GM18519 (cell line): ENCODE measurements around the gene YIPF3.
A peak's percentile ranks its signal among the peaks of the same experiment; 100 is the strongest.

Experiments
- ATAC-seq: cut with Tn5 transposase; IDR thresholded peaks from one replicate; pipeline ENCODE4 v1.9.1; 2021; ENCODE audit warnings: mild to moderate bottlenecking, moderate library complexity; ENCODE audit not compliant: unreplicated experiment, low FRiP score

The YIPF3 gene

DNA sequence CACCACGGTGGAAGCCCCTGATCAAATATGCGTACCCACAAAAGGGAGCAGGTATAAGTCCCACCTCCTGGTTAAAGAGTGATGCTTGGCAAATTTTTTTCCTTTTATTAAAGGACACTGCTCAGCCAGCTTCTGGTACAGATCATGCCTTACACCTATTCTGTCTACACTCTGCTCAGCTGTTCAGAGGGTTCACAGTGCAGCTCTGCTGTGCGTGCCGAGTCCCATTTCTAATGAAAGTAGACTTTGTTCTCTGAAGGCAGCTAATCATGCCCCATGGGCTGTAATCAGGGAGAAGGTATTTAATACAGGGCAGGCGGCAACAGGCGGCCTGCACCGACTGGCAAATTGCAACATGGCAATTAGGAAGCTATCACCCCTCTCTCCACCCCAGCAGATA is 22.9 kb downstream of the YIPF3 start:
- no peak for ATAC-seq

- ATAC-seq, result no peak
Observed at GRCh38 chr6:43493230-43493629, 23.5 kb downstream of the YIPF3 start.

DNA sequence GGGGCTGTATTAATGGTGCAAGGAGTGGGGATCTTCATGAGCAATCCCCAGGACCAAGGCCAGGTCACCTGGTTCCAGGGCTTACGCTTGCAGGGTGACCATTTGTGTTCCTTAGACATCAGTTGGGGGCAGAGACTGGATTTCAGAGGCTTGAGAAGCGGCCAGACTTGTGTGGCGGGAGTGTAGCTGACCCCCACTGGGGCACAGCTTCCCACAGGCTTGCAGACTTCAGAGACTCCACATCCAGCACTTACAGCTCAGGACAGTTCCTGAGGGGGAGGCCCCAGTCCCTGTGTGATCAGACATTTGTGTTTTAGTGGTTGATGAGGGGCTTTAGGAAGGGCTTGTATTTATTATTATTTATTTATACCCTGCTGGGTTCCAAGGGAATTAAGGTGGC is 24.1 kb downstream of the YIPF3 start:
- ATAC-seq, result no peak

DNA sequence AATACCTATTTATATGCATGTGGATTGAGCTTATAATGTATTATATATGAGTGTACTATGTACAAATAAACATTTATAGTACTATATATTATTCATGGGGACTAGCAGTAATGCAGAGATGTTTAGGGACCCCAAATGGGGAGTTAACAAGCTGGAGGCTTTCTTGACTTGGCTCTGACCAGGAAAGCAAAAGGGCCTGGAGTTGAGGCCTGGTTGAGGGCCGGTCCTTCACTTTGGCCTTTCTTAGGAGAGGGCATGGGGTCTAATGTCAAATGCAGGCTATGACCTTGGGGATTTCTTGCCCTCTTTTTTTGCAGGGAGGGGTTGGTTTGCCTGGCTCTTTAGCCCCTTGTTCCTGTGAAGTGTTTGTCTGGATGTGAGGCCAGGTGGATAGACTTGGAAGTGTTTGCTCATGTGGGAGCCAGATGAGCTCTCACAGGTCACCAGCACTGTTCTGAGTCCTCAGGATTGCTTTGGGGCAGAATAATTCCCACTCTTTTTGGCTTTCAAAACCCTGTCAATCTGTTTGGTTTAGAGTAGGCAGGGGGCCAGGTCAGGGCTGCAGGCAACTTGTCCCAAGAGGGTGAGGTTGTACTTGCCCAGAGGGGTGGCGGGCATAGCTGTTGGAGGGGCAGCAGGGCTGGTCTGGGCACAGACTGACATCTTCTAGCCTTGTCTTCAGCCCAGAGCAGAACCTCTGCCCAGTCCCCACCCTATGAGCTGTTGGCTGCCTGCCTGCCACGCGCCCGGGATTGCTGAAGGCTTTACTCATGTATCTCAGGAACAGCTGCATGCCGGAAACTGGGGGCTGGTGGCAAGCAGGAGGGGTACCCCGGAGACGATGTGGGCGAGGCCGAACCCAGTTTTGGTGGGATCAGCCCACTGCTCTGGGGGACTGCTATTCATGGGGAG is 24.7 kb downstream of the YIPF3 start:
- ATAC-seq, result no peak

GRCh38 chr6:43490523-43490939 is 26.2 kb downstream of the YIPF3 start:
- ATAC-seq, result no peak

- ATAC-seq, result no peak
Observed at GRCh38 chr6:43489277-43490072, 27.3 kb downstream of the YIPF3 start.

GRCh38 chr6:43488667-43489276 is 28.0 kb downstream of the YIPF3 start:
- ATAC-seq, result no peak

DNA sequence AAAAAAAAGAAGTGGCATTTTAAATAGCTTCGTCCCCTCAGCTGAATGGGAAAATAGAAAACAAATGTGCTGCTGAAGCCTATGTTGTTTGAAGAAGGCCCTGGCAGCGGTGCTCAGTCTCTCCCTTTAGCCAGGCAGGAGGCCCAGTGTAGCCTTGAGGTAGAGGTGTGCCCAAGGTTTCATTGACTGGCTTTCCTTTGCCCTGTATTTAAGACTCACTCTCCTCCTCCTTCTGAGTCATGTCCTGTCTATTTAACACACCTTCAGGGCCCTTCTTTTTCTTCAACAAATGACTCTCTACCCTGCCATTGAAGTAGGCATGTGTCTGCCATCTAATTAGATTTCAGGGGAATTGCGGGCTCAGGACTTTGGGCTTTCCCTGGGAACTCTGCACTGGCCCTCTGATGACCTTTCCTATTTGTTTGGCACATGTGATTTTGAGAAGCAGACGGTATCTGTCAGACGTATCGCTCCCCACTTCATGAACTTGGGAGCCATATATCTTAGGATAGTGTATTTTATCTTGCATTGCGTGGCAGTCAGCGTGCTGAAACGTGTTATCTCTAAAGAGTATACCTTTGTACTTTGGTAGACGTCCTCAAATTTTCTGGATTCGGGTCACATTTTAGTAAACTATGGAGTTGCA is 35.0 kb downstream of the YIPF3 start:
- ATAC-seq, result no peak

GRCh38 chr6:43481075-43481474 is 35.7 kb downstream of the YIPF3 start:
- ATAC-seq, result no peak

DNA sequence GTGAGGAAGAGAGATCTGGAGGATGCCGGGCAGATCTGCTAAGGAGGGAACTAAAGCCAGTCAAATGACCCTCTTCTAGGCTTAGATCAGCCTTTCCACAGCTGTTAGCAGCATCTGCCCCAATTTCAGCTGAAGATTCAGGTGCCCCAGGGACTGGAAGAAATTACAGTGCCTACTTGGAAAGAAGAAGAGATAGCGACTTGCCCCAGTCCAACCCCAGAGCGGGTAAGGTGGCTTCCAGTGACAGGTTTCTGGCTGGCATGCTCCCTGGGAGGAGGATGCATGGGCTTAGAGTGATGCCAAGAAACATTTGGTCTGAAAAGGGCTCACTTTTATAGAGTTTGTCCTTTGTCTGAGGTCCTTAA is 38.7 kb downstream of the YIPF3 start:
- no peak for ATAC-seq

DNA sequence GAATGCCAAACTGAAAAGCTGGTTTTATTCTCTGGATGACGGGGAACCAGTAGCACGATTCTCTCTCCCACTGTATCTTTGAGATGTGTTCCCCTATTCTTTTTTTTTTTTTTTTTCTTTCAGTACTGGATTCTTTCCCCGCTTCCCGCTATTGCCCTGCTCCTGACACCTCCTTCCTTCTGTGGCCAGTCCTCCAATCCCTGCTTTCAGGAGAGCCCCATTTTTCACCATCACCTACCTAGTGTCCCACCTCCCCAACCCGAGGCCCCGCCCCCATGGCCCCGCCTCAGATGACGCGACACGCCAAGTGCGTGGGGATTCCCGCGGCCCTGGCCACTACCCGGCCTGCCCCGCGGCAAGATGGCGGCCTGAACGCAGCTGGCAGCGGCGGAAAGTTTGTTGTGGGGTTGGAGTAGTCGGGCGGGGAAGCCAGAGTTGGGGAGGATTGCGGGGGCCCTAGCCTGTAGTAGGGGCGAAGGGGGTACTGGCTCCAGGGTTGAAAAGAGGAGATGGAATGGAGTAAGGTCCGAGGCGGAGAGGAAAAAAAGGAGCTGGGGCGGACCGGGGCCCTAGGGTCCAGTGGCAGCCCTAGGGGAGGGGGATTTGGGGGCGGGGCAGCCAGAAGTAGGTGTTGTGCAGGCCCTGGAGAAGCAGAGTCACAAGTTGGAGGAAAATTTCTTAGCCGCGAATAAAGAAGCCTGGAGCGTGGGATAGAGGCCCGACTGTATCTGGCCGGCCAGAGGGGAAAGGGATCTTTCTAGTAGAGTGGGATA is 39.3 kb downstream of the YIPF3 start, which contains the start of gene TJAP1:
TSS of gene TJAP1 (plus strand) at position 336 of the 773 bp plus-strand sequence. CDS start 21,432 bp downstream, outside the sequence.
- ATAC-seq, result peak; percentile 71

- no peak for ATAC-seq
Observed at GRCh38 chr6:43476746-43477145, 40.0 kb downstream of the YIPF3 start.

DNA sequence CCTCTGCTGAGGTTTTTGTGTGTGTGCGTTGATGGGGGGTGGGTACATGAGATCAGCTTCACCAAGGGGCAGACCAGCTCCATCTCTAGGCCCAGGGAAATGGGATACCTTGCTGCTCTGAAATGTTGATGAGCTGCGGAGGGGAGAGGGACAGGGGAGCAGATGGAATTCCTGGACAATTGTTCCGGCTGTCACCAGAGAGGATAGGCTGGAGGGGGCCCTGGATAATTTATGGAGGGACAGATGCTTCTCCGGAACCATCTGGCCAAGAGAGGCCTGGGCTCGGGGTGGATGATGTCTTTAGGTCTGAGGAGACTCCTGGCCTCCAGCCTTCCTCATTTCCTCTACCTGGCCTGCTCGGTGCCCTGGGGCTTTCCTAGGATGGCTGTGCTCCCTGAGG is 41.2 kb downstream of the YIPF3 start:
- no peak for ATAC-seq

- ATAC-seq, result no peak
Observed at GRCh38 chr6:43472515-43472914, 44.2 kb downstream of the YIPF3 start.

DNA sequence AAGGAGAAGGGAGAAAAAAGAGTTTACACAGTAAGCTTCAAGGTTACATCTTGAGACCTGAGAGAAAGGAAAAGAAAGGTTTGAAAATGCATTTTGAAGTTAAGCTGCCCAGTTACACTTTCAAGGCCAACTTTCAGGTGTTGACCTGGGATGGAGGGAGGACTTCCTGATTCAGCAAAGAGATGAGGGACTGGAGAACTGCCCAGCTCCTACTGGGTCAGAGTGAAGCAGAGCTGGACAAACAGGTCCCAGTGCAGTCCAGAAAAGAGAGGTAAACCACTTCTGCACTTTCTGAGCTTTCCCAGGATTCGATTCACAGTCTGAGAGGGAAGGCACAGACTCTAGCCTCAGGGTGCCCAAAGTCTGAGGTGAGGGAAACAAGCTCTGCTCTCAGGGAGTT is 45.3 kb downstream of the YIPF3 start:
- ATAC-seq, result no peak

- no peak for ATAC-seq
Observed at GRCh38 chr6:43469947-43470346, 46.8 kb downstream of the YIPF3 start.

DNA sequence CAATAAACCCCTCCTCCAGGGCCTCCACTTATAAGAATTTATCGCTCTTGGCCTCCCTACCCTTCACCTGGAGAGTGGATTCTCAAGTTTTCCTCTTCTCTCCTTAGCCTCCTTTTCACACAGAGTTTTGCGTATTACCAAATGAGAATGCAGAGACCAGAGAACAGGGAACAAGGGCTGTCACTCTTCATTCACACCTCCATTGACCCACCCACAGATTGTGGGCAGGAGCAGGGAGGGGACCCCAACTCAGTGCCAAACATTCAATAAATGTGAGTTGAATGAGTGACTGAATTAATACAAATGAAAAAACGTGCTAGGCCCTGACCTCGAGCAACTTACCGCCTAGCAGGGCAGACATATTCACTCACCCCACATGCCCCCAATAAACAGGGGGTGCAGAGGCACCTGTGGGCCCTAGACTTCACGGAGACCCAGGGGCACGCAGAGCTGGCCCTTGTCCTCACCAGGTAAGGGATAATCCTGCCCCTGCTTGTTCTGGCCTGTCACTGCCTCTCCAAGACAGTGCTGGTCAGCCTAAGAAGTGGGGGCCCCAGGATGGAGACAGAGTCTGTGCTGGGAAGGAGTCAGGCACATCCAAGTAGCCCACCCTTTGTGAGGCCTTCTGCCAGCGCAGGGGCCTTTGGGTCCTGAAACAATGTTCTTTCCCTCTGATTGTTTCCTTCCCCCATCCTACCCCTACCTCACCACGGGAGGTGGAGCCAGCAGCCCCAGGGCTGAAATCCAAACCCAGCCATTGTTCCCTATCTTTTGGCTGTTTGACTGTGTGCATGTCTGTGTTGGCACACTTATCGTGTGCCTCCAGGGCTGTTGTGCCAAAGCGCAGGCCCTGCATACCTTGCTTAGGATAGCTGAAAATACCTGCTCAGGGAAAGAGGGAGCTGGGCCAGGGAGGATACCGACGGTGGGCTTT is 47.7 kb downstream of the YIPF3 start:
- ATAC-seq, result no peak

GRCh38 chr6:43468240-43468639 is 48.5 kb downstream of the YIPF3 start:
- ATAC-seq, result no peak

DNA sequence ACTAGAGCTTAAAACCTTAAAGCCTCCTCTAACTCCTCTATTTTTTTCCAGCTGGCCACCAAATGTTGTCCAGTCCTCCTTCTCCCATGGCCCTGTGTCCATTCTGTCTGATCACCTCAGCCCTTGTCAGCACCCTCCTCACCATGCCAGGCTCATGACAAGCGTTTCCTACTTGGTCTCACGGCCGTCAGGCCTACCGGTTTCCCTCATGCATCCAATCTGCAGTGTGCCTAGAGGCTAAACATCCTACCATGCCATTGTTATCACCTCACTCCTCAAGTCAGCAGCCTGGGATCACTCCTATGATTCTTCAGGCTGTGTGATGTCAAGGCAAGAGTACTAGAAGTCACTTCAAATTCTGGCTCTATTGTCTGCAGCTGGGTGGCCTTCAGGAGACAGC is 49.0 kb downstream of the YIPF3 start:
- ATAC-seq, result no peak
